Measurements from ENCODE around the gene AGBL3.

Gene AGBL3

GRCh38 chr7:134939136-134939535 lies 47.2 kb upstream of the AGBL3 start:
- no peaks in the 10 kb centered on the region for H3K36me3 ChIP-seq (ENCODE audit: insufficient read depth, low read length)
- H3K9me3 ChIP-seq (ENCODE audit: insufficient read depth, low read length, severe bottlenecking), result no peaks in the 10 kb centered on the region
- no peaks in the 10 kb centered on the region for H4K20me1 ChIP-seq (ENCODE audit: insufficient read depth, low read length)
- ATAC-seq (ENCODE audit: insufficient read depth, low read depth) (no peak), DNase-seq (no peak)
- no peaks in the 10 kb centered on the region for H3K4me1 ChIP-seq (ENCODE audit: insufficient read depth, low read length)
- no peaks in the 10 kb centered on the region for H3K27me3 ChIP-seq (ENCODE audit: insufficient read depth, low read length, poor library complexity)
- H2AFZ ChIP-seq (ENCODE audit: low read depth, low read length), result no peak overlapping the region
- no peak for TF ChIP-seq EZH2 (IDR thresholded peaks at IDR 0.05; ENCODE audit: borderline replicate concordance, low read depth, low read length, severe bottlenecking)
- no peak for TF ChIP-seq CTCF (IDR thresholded peaks at IDR 0.05; ENCODE audit: borderline replicate concordance, extremely low read depth, low read length, poor library complexity, severe bottlenecking)
- H3K79me2 ChIP-seq (ENCODE audit: insufficient read depth, low read length), result no peaks in the 10 kb centered on the region
- no peak overlapping the region for H3K4me2 ChIP-seq (ENCODE audit: insufficient read depth, low read length)
- no peak overlapping the region for H3K9ac ChIP-seq (ENCODE audit: low read depth, low read length)
- no peak overlapping the region for H3K27ac ChIP-seq (ENCODE audit: low read length)
- H3K4me3 ChIP-seq (ENCODE audit: low read depth in 1 of 2, low read length in 2 of 2), result no peak overlapping the region

GRCh38 chr7:134940729-134941128 lies 45.6 kb upstream of the AGBL3 start:
- no peak overlapping the region for H3K27ac ChIP-seq (ENCODE audit: low read length)
- H3K79me2 ChIP-seq (ENCODE audit: insufficient read depth, low read length), result no peaks in the 10 kb centered on the region
- no peaks in the 10 kb centered on the region for H3K36me3 ChIP-seq (ENCODE audit: insufficient read depth, low read length)
- TF ChIP-seq EZH2 (IDR thresholded peaks at IDR 0.05; ENCODE audit: borderline replicate concordance, low read depth, low read length, severe bottlenecking) (no peak), CTCF (IDR thresholded peaks at IDR 0.05; ENCODE audit: borderline replicate concordance, extremely low read depth, low read length, poor library complexity, severe bottlenecking) (no peak)
- H4K20me1 ChIP-seq (ENCODE audit: insufficient read depth, low read length), result no peaks in the 10 kb centered on the region
- H3K9ac ChIP-seq (ENCODE audit: low read depth, low read length), result no peak overlapping the region
- no peak overlapping the region for H2AFZ ChIP-seq (ENCODE audit: low read depth, low read length)
- no peak overlapping the region for H3K4me2 ChIP-seq (ENCODE audit: insufficient read depth, low read length)
- no peaks in the 10 kb centered on the region for H3K4me1 ChIP-seq (ENCODE audit: insufficient read depth, low read length)
- ATAC-seq (ENCODE audit: insufficient read depth, low read depth) (no peak), DNase-seq (no peak)
- H3K9me3 ChIP-seq (ENCODE audit: insufficient read depth, low read length, severe bottlenecking), result no peaks in the 10 kb centered on the region
- peaks cover 3% of the 10 kb centered on the region for H3K27me3 ChIP-seq (ENCODE audit: insufficient read depth, low read length, poor library complexity)
- H3K4me3 ChIP-seq (ENCODE audit: low read depth in 1 of 2, low read length in 2 of 2), result no peak overlapping the region

GRCh38 chr7:134941185-134941900 lies 45.0 kb upstream of the AGBL3 start:
- TF ChIP-seq EZH2 (IDR thresholded peaks at IDR 0.05; ENCODE audit: borderline replicate concordance, low read depth, low read length, severe bottlenecking) (no peak), CTCF (IDR thresholded peaks at IDR 0.05; ENCODE audit: borderline replicate concordance, extremely low read depth, low read length, poor library complexity, severe bottlenecking) (no peak)
- Histone ChIP-seq H3K4me2 (ENCODE audit: insufficient read depth, low read length) (no peak overlapping the region), H2AFZ (ENCODE audit: low read depth, low read length) (no peak overlapping the region), H3K27me3 (ENCODE audit: insufficient read depth, low read length, poor library complexity) (peaks cover 3% of the 10 kb centered on the region), H4K20me1 (ENCODE audit: insufficient read depth, low read length) (no peaks in the 10 kb centered on the region), H3K4me1 (ENCODE audit: insufficient read depth, low read length) (no peaks in the 10 kb centered on the region), H3K27ac (ENCODE audit: low read length) (no peak overlapping the region), H3K9me3 (ENCODE audit: insufficient read depth, low read length, severe bottlenecking) (no peaks in the 10 kb centered on the region), H3K79me2 (ENCODE audit: insufficient read depth, low read length) (no peaks in the 10 kb centered on the region), H3K4me3 (ENCODE audit: low read depth in 1 of 2, low read length in 2 of 2) (no peak overlapping the region), H3K9ac (ENCODE audit: low read depth, low read length) (no peak overlapping the region), H3K36me3 (ENCODE audit: insufficient read depth, low read length) (no peaks in the 10 kb centered on the region)
- ATAC-seq (ENCODE audit: insufficient read depth, low read depth) (no peak), DNase-seq (no peak)

Data from DND-41 (cell line).